HepG2 (cell line): ENCODE data around the gene U2AF1L4. TPM values are rescaled to one million over a fixed set of nuclear protein-coding genes. Genes with fewer than 3 reads are reported as not detected.

ENCODE experiments used
- ATAC-seq: fragments of 200-7000 bp; cut with Tn5 transposase; 3 replicates; pipeline ENCODE4 v1.9.1; 2020; ENCODE audit warnings: mild to moderate bottlenecking, moderate library complexity
- BruUV-seq: library from RNA; stranded (reverse); fragments of 400-500 nt; replicated peaks from 2 replicates; lab custom pipeline; 2021; lab: Mats Ljungman, UMichigan
- CTCF ChIA-PET: fragments of 300-600 bp; formaldehyde crosslinking; extraction: SDS; loops from one replicate; lab custom pipeline; 2021; ENCODE audit warnings: low total read pairs, inconsistent platforms, low intra/inter-chr PET ratio; lab: Yijun Ruan, JAX
- POLR2A ChIA-PET: fragments of 350-600 bp; sonication (Branson Sonifier 250); formaldehyde crosslinking; loops from one replicate; lab custom pipeline; 2020; ENCODE audit warnings: antibody characterized with exemption, inconsistent platforms; lab: Yijun Ruan, JAX
- DNase-seq: peaks from one replicate; pipeline ENCODE4 v3.0.0-alpha.2; 2015; ENCODE audit warnings: low spot score
- FAIRE-seq: peaks from 3 replicates; lab custom pipeline; 2011; peaks lifted over from hg19 to GRCh38; lab: Jason Lieb, UNC
- H2AFZ ChIP-seq: one replicate; pipeline ENCODE4 v1.6.1; 2011; ENCODE audit warnings: low read length, inconsistent platforms
- H3K27ac ChIP-seq: fragments of 300-600 bp; 3 replicates; pipeline ENCODE4 v1.8.0; 2011; ENCODE audit warnings: mixed run types, mild to moderate bottlenecking, mixed read lengths, low read length, inconsistent platforms; ENCODE audit not compliant: insufficient read depth; ENCODE audit errors: extremely low read length
- H3K27me3 ChIP-seq, 2 experiments: fragments of 200-600 bp in 1 of 2; 2 replicates in 1 of 2; 3 replicates in 1 of 2; pipeline versions ENCODE4 v1.6.0 to v1.8.0; 2011; ENCODE audit warnings: low read length in 2 of 2, mild to moderate bottlenecking in 2 of 2, moderate library complexity in 2 of 2, inconsistent platforms in 1 of 2; ENCODE audit not compliant: insufficient read depth in 2 of 2, control insufficient read depth in 1 of 2
- H3K36me3 ChIP-seq, 2 experiments: fragments of 200-600 bp in 1 of 2; replicated peaks in 1 of 2; 2 replicates in 1 of 2; 3 replicates in 1 of 2; pipeline versions ENCODE4 v1.5.1 to v1.8.0; 2011; ENCODE audit warnings: low read length in 2 of 2, inconsistent platforms in 1 of 2; ENCODE audit not compliant: insufficient read depth in 2 of 2, control insufficient read depth in 1 of 2
- H3K4me1 ChIP-seq: 2 replicates; pipeline ENCODE4 v1.5.1; 2012; ENCODE audit warnings: low read length, inconsistent platforms; ENCODE audit not compliant: insufficient read depth
- H3K4me2 ChIP-seq: 2 replicates; pipeline ENCODE4 v1.6.0; 2011; ENCODE audit warnings: low read depth, low read length, inconsistent platforms
- H3K4me3 ChIP-seq, 3 experiments: fragments of 200-600 bp in 1 of 3; sonication (generic), shearing (Covaris generic) in 1 of 3; replicated peaks in 1 of 3; 2 replicates each; pipeline ENCODE4 v1.5.1; 2011 to 2016; ENCODE audit warnings: low read length in 3 of 3, inconsistent platforms in 2 of 3, low read depth in 2 of 3, mild to moderate bottlenecking in 2 of 3, control low read depth in 1 of 3, mixed read lengths in 1 of 3; ENCODE audit not compliant: insufficient read depth in 1 of 3
- H3K79me2 ChIP-seq: one replicate; pipeline ENCODE4 v1.6.1; 2011; ENCODE audit warnings: low read length, inconsistent platforms; ENCODE audit not compliant: insufficient read depth
- H3K9ac ChIP-seq: 2 replicates; pipeline ENCODE4 v1.6.0; 2011; ENCODE audit warnings: mild to moderate bottlenecking, low read depth, low read length, inconsistent platforms; ENCODE audit not compliant: insufficient read depth
- H3K9me3 ChIP-seq: 2 replicates; pipeline ENCODE4 v1.5.1; 2012; ENCODE audit warnings: mild to moderate bottlenecking, low read length
- H4K20me1 ChIP-seq: 2 replicates; pipeline ENCODE4 v1.6.0; 2011; ENCODE audit warnings: inconsistent platforms, mild to moderate bottlenecking, low read length, moderate library complexity; ENCODE audit not compliant: insufficient read depth
- CTCF ChIP-seq: sonication (generic); formaldehyde crosslinking; IDR thresholded peaks from 2 replicates; pipeline ENCODE4 v1.5.0; 2020; ENCODE audit warnings: mild to moderate bottlenecking, missing genetic modification reagents, moderate library complexity
- HOXA9 ChIP-seq: sonication (generic); formaldehyde crosslinking; IDR thresholded peaks from 2 replicates; pipeline ENCODE4 v1.8.1; 2022; ENCODE audit warnings: missing genetic modification reagents, mild to moderate bottlenecking, moderate library complexity, borderline replicate concordance
- SMC3 ChIP-seq: IDR thresholded peaks from 2 replicates; pipeline ENCODE4 v1.6.1; 2011; ENCODE audit warnings: low read length, improper control_type of control experiment
- USF2 ChIP-seq, 2 experiments: sonication (generic) in 1 of 2; formaldehyde crosslinking in 1 of 2; IDR thresholded peaks; 2 replicates each; pipeline versions ENCODE4 v1.5.1 to v1.6.1; 2011 to 2020; ENCODE audit warnings: borderline replicate concordance in 1 of 2, low read depth in 1 of 2, low read length in 1 of 2, mild to moderate bottlenecking in 1 of 2, missing genetic modification reagents in 1 of 2, moderate library complexity in 1 of 2
- WGBS: methylation state at CpG from one replicate; pipeline ENCODE4 v1.1.6; 2017; ENCODE audit warnings: low lambda C conversion rate; 5-methylcytosine and 5-hydroxymethylcytosine counted together
- in situ Hi-C: cut with HindIII; loops from 2 replicates; pipeline ENCODE4 v1.10.0; 2017; ENCODE audit warnings: low pct_unique_long_range_greater_than_20kb; ENCODE audit not compliant: extremely low pct_ligation_motif_present
- intact Hi-C: fragments of 100-400 bp; cut with micrococcal nuclease; formaldehyde crosslinking; loops from one replicate; pipeline ENCODE4 v1.10.0; 2022; ENCODE audit not compliant: unreplicated experiment
- polyA plus RNA-seq, 8 experiments: library from polyadenylated mRNA; depleted of rRNA in 3 of 8; stranded (reverse) in 7 of 8; unstranded in 1 of 8; fragments of >200 nt; fragmentation: Illumina TruSeq in 4 of 8; extraction: Trizol in 4 of 8; gene quantifications; 2 replicates each; pipeline versions ENCODE4 v1.2.1 to v1.2.3, GENCODE V29; 2011 to 2016; ENCODE audit warnings: low read depth in 4 of 8, missing spikeins in 1 of 8, mixed read lengths in 1 of 8; ENCODE audit not compliant: insufficient read depth in 1 of 8
- total RNA-seq, 5 experiments: library from RNA; depleted of rRNA; stranded (reverse); fragments of >200 nt; fragmentation: Illumina TruSeq; extraction: Trizol; gene quantifications; 2 replicates each; pipeline ENCODE4 v1.2.3, GENCODE V29; 2016; ENCODE audit warnings: low read depth in 1 of 5
- TF ChIP-seq, protein P1 (sequence below), 2 experiments: sonication (generic) in 1 of 2; formaldehyde crosslinking in 1 of 2; IDR thresholded peaks; 2 replicates each; pipeline versions ENCODE4 v1.4.0 to v1.6.1; 2018 to 2020; ENCODE audit warnings: missing genetic modification reagents in 2 of 2, borderline replicate concordance in 1 of 2, low read depth in 1 of 2, mild to moderate bottlenecking in 1 of 2, missing biosample characterization in 1 of 2
- TF ChIP-seq, protein P2 (sequence below): sonication (generic); formaldehyde crosslinking; conservative IDR thresholded peaks from 2 replicates; pipeline ENCODE4 v1.8.1; 2023; ENCODE audit warnings: missing genetic modification reagents
- TF ChIP-seq, protein P3 (sequence below): sonication (generic); formaldehyde crosslinking; IDR thresholded peaks from 2 replicates; pipeline ENCODE4 v1.9.0; 2021; ENCODE audit warnings: missing genetic modification reagents, mild to moderate bottlenecking, borderline replicate concordance

U2AF1L4 gene
- total and polyA plus RNA-seq, 2 of the 13 experiments (the other 11 are each of a cell fraction or from before 2014, with no cell fraction given), result 7.9 to 15.4 TPM

GRCh38 chr19:35738021-35738886, 7.0 kb downstream of the U2AF1L4 start (continued):
- TF ChIP-seq, protein P1, sequence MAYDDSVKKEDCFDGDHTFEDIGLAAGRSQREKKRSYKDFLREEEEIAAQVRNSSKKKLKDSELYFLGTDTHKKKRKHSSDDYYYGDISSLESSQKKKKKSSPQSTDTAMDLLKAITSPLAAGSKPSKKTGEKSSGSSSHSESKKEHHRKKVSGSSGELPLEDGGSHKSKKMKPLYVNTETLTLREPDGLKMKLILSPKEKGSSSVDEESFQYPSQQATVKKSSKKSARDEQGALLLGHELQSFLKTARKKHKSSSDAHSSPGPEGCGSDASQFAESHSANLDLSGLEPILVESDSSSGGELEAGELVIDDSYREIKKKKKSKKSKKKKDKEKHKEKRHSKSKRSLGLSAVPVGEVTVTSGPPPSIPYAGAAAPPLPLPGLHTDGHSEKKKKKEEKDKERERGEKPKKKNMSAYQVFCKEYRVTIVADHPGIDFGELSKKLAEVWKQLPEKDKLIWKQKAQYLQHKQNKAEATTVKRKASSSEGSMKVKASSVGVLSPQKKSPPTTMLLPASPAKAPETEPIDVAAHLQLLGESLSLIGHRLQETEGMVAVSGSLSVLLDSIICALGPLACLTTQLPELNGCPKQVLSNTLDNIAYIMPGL (CRISPR knock-in tag; IDR thresholded peaks at IDR 0.05; ENCODE audit: borderline replicate concordance in 1 of 2, low read depth in 1 of 2), result no peak
- no peak for TF ChIP-seq HOXA9 (CRISPR knock-in tag)

DNA sequence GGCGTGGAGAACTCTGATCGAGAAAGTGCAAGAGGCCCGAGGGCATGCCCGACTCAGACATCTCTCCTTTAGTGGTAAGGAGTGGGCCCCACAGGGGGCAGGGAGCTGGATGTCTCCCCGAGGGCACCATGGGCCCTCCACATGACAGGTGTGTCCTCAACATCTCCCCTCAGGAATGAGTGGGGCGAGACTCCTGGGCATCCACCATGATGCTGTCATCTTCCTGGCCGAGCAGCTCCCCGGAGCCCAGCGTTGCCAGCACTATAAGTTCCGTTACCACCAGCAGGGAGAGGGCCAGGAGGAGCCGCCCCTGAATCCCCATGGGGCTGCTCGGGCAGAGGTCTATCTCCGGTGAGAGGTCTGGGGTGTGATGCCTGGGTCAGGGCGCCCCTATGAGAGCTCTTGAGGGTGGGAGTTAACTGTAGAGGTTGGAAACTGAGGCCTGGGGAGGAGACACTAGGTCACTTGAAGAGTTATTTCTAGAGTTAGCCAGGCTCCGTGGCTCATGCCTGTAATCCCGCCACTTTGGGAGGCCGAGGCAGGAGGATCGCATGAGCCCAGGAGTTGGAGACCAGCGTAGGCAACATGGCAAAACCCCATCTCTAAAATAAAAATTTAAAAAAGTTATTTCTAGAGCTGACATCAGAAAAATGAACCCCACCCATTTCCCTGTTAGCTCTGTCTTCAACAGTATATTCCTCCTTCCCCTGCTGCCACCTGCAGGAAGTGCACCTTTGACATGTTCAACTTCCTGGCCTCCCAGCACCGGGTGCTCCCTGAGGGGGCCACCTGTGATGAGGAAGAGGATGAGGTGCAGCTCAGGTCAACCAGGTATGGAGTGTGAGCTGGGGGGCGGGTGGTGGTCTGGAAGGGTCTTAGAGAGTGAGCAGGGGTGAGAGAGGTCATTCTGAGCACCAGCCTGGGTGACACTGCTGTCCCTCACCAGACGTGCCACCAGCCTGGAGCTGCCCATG, 8.0 kb downstream of the U2AF1L4 start:
- no peak overlapping the region for H3K27ac ChIP-seq
- ChIA-PET CTCF (interaction anchor here (1.7 kb wide), 1 partner anchor 43 kb away, joined by 5 read pairs; no protein-coding TSS in a partner anchor), POLR2A (interaction anchor here (1.1 to 4.6 kb wide), 3 partner anchors 11 to 17 kb away, joined by 3 to 69 read pairs (median 7); partner anchors contain the start of gene LIN37)
- no peak overlapping the region for H3K4me3 ChIP-seq
- H3K36me3 ChIP-seq, result peaks cover 23 to 62% of the 10 kb centered on the region in 2 experiments; a peak in 4 of 5 replicates
- peaks cover 18% of the 10 kb centered on the region for H3K4me1 ChIP-seq
- no TSS peak for BruUV-seq
- no peaks in the 10 kb centered on the region for H3K27me3 ChIP-seq
- 97% methylated on average over 16 of the region's 22 CpGs for WGBS
- DNase-seq (no peak), ATAC-seq (no peak), FAIRE-seq (peak; percentile 26)
- H3K4me2 ChIP-seq, result no peak overlapping the region
- H3K9me3 ChIP-seq, result no peaks in the 10 kb centered on the region
- no peak overlapping the region for H3K9ac ChIP-seq
- no peaks in the 10 kb centered on the region for H3K79me2 ChIP-seq
- intact Hi-C loops (no loop called here), in situ Hi-C loops (no loop called here)
- no peak overlapping the region for H2AFZ ChIP-seq
- H4K20me1 ChIP-seq, result no peaks in the 10 kb centered on the region
- TF ChIP-seq, protein P2, sequence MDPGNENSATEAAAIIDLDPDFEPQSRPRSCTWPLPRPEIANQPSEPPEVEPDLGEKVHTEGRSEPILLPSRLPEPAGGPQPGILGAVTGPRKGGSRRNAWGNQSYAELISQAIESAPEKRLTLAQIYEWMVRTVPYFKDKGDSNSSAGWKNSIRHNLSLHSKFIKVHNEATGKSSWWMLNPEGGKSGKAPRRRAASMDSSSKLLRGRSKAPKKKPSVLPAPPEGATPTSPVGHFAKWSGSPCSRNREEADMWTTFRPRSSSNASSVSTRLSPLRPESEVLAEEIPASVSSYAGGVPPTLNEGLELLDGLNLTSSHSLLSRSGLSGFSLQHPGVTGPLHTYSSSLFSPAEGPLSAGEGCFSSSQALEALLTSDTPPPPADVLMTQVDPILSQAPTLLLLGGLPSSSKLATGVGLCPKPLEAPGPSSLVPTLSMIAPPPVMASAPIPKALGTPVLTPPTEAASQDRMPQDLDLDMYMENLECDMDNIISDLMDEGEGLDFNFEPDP, result no peak
- TF ChIP-seq SMC3, result peak; percentile 10; the same call in 1 of the 2 replicates
- TF ChIP-seq USF2 (IDR thresholded peaks at IDR 0.05; ENCODE audit: low read depth, low read length), result no peak
- TF ChIP-seq USF2 (CRISPR knock-in tag; IDR thresholded peaks at IDR 0.05; ENCODE audit: borderline replicate concordance), result no peak
- TF ChIP-seq, protein P3, sequence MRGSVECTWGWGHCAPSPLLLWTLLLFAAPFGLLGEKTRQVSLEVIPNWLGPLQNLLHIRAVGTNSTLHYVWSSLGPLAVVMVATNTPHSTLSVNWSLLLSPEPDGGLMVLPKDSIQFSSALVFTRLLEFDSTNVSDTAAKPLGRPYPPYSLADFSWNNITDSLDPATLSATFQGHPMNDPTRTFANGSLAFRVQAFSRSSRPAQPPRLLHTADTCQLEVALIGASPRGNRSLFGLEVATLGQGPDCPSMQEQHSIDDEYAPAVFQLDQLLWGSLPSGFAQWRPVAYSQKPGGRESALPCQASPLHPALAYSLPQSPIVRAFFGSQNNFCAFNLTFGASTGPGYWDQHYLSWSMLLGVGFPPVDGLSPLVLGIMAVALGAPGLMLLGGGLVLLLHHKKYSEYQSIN (CRISPR knock-in tag), result no peak
- peak; percentile 24; the same call in 1 of the 2 replicates for TF ChIP-seq CTCF (CRISPR knock-in tag)
